Activated naive CD4-positive, alpha-beta T cell treated with Interleukin-2 at 50 U/mL for 16 hours (primary cell): ENCODE results near the gene AFF3.

Source experiments
- DNase-seq: peaks from one replicate; pipeline ENCODE4 v3.0.0-alpha.2; 2020

Gene AFF3

DNA sequence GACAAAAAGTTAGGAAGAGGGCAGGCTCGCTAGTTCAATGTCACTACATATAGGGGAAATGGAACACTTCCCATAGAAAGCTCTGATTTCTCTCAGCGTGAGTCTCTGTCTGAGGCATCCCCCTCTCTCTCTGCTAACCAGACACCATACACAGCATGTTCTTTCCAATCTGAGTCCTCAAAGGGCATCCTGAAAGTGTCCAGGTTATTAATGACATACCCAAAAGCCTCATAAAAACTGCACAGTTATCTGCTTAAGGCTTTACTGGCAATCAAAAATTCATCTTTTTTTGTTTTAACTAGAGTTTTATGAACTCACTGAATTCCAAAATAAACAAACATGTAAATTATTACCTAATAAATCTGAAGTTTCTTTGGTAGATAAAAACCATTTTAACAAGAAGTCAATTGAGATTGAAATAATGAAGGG, 137.4 kb downstream of the AFF3 start:
- no peak for DNase-seq

- no peak for DNase-seq
Observed at GRCh38 chr2:100004348-100004884, 138.0 kb downstream of the AFF3 start.

- no peak for DNase-seq
Observed at GRCh38 chr2:100002059-100002458, 140.3 kb downstream of the AFF3 start.

DNA sequence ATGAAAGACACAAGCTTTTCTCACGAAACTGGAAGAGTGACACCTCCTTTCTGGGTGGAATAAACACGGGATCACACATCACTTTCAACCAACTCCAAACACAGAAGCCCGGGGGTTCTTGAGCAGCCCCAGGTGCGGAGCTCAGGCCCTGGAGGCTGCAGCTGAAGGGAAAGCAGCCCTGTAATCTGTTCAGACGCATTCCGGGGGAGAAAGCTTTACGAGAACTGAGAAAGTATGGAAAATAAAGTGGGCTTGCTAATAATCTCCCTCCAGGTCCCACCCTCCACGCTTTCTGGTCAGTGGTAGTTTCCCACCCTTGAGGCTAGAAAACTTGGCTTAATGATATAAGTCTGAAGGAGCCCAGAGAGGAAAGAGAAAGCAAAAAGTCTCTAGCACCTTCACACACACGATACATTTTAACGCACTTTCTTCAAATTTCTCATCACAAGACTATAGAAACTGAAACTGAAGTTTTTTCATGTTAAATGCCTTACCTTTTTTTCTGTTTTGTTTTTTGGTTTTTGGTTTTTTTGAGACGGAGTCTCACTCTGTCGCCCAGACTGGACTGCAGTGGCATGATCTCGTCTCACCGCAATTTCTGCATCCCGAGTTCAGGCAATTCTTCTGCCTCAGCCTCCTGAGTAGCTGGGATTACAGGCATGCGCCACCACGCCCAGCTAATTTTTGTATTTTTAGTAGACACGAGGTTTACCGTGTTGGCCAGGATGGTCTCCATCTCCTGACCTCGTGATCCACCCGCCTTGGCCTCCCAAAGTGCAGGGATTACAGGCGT, 141.3 kb downstream of the AFF3 start:
- DNase-seq = no peak

DNA sequence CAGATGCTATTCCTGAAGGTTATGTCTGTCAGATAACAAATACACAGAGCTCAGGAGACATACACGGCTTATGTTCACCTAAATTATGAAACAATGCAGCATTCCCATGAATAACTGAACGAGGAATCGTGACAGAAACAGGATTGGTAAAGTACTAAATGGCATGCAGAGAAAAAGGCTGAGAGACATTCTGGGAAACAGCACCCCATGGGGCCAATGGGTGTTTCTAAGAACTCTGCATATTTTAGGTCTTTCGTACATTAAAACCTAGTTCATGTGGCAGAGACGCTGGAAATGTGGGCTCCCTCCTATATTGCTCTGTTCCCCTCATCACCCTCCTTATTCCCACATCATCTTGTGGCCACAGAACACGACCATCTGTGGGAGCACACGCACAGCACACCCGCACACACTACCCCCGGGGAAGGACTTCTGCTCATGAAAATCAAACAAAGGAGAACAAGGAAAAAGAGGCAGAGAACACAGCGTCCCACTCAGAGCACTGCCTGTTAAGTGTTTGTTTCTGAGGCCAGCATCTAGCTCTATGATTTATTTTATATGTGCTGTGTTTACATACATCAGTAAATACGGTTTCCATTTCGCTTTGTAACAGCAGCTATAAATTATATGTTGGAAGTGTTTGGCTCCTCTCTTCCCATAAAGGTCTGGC, 143.6 kb downstream of the AFF3 start:
- no peak for DNase-seq

- no peak for DNase-seq
Observed at GRCh38 chr2:99989905-99990304, 152.5 kb downstream of the AFF3 start.

DNA sequence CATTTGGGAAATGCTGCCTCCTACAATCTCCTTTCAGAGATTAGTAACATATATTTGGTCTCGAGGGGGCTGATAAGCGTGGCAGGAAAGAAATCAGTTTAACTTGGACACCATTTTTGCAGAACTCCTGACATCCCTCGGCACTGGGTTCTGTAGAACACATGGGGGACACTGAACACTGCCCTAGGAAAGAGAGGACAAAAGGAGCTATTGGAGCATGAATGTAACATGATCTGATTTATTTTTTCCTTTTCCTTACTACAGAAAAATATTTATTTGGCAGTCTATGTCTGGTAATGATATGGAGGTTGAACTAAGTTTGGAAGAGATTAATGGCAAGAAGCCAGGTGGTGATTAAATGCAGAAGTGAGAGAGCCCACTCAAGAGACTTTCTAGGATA, 153.8 kb downstream of the AFF3 start:
- DNase-seq = no peak

DNA sequence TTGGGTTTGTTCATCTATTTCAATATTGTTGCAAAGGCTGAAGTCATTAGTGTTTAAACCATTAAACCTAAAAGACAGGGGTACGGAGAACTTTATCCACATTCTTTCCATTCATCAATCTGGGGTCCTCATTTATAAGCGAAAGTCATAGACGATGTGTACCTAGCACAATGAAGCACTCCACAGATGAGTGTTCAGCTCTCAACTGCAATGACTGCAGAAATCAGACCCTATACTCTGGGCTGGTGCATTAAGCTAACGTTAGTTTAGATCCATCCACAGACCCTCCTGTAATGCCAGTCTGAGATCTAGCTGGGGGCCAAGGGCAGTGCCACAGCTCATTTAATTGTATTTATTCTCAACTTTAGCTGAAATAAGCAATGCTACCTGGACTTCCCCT, 155.2 kb downstream of the AFF3 start:
- DNase-seq = no peak

GRCh38 chr2:99984799-99985515, 157.4 kb downstream of the AFF3 start:
- no peak for DNase-seq

DNA sequence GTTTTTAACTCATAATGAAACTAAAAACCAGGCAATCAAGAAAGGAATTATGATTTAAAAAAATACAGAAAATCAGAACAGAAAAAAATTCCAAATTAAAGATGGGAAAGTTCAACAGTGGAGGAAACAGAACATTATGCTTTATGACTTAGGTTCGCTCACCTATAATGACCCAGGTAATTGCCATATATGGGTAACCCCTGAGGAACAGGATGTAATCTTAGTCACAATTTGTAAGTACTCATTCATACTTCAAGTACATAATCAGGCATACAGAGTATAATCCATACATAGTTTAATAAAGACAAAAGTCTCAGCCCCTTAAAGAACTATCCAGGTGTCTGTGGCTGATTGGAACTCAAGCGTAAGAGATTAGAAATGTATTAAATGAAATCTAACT, 159.6 kb downstream of the AFF3 start:
- DNase-seq = no peak

DNA sequence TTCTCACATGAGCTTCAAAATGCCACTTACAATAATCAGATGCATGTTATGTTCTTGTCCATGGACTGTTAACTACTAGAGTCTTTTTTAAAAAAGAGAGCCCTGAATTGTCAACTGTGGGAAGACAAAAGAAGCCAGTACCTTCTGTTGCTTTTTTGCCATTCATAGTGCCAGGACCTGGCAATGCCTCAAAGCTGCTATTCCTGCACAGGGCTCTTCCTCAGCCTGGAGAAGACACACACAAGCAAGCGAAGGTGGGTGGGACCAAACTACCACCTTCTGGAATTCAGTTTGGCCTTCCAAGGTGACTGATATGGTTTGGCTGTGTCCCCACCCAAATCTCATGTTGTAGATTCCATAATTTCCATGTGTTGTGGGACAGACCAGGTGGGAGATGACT, 160.6 kb downstream of the AFF3 start:
- DNase-seq = no peak

DNA sequence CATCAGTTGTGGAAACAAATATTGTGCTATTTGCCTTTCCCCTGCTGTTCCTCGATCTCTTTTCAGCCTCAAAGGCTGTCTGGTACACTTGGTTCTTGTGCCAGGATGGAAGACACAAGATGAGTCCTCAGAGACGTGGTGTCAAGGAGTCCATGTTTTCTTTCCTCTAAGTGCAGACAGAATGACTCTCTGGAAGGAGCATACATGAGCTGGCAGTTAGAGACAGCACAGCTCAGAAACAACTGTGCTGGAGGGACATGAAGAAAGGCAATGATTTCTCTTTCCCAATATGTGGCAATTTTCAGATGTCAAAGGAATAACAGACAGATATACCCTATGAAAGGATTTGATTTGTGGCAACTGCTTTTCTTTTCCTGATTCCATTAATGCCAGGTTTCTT, 162.2 kb downstream of the AFF3 start:
- no peak for DNase-seq

- no peak for DNase-seq
Observed at GRCh38 chr2:99977966-99978365, 164.4 kb downstream of the AFF3 start.

GRCh38 chr2:99975386-99975785, 167.0 kb downstream of the AFF3 start:
- no peak for DNase-seq

DNA sequence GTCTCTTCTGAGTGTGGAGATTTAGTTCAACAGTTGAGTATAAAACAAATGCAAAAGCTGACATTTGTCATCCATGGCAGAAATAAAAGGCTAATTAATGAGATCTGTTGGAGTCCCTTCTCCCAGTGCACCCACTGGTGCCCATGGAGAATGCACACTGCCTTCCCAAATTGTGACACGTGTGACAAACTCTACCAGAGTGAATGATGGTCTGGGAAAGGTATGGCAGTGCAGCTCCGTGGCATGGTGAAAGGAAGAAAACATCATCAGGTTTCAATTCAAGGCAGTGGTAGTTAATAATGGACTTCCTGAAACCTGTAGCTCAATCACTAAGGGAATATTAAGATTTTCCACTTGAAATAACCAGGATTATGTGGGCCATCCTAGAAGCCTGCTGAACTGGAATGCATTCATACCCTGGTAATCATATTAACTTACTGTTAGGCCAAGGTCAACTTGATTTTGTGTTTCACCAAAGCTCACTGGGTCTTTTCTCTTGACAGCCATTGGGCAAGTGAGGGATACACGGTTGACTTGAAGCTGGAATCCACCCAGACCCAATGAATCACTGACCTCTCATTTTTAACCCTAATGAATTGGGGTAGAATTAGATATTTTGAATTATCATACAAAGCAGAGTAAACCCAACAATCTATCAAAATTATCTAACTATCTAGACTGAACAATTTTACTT, 167.6 kb downstream of the AFF3 start:
- DNase-seq = no peak

GRCh38 chr2:99974275-99974674, 168.1 kb downstream of the AFF3 start:
- DNase-seq = no peak

GRCh38 chr2:99971326-99971900, 171.0 kb downstream of the AFF3 start:
- DNase-seq = no peak

DNA sequence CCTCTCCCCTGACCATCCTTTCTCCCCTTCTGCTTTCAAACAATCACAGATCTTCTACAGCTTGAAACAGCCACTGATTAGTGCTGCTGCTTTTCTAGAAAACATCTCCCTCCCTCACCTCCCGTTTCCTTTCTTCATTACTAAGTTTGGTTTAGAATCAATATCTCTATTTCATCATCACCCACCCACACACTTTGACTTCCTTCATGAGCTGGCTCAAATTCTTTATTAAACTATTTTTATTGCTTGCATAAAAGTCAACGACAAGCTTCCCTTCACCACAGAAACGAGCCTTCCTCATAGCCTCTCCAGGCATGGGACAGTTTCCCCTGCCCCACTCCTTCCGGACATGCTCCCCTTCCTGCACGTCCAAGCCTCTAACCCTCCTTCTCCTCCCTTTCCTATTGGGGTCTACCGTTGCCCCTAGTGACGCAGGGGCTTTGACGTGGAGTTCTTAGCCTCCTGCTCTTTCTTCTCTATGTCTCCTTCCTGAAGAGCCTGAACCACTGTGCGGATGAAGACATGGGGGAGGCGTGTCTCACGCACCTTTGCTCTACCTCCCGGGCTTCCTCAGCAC, 172.0 kb downstream of the AFF3 start:
- no peak for DNase-seq

- no peak for DNase-seq
Observed at GRCh38 chr2:99961196-99961913, 181.0 kb downstream of the AFF3 start.

- no peak for DNase-seq
Observed at GRCh38 chr2:99960790-99961189, 181.6 kb downstream of the AFF3 start.

DNA sequence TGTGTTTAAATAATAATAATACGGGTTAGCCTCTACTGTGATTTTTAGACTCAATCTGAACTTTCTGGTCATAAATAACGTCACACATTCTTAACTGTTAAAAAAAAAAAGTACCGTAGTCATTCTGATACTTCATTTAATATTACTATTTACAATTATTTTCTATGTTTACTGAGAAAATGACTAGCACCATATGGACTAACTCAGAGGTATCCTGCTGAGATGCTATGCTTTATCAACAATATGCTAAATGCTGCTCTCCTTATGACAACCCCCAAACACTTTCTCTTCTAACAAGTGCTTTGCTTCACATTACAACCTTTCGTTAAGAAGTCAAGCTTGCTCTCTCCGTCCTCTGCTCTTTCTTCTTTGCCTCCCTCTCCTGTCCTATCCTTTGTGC, 182.1 kb downstream of the AFF3 start:
- DNase-seq = no peak
